ENCODE measurements around the gene PSME3.

DNA sequence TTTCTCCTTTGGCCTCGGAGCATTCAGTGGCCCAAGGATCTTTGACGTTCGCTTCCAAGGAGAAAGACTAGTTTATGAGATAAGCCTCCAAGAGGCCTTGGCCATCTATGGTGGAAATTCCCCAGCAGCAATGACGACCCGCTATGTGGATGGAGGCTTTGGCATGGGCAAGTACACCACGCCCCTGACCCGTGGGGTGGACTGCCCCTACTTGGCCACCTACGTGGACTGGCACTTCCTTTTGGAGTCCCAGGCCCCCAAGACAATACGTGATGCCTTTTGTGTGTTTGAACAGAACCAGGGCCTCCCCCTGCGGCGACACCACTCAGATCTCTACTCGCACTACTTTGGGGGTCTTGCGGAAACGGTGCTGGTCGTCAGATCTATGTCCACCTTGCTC is 19.2 kb downstream of the PSME3 start:
- TF ChIP-seq, protein P1, sequence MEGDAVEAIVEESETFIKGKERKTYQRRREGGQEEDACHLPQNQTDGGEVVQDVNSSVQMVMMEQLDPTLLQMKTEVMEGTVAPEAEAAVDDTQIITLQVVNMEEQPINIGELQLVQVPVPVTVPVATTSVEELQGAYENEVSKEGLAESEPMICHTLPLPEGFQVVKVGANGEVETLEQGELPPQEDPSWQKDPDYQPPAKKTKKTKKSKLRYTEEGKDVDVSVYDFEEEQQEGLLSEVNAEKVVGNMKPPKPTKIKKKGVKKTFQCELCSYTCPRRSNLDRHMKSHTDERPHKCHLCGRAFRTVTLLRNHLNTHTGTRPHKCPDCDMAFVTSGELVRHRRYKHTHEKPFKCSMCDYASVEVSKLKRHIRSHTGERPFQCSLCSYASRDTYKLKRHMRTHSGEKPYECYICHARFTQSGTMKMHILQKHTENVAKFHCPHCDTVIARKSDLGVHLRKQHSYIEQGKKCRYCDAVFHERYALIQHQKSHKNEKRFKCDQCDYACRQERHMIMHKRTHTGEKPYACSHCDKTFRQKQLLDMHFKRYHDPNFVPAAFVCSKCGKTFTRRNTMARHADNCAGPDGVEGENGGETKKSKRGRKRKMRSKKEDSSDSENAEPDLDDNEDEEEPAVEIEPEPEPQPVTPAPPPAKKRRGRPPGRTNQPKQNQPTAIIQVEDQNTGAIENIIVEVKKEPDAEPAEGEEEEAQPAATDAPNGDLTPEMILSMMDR (conservative IDR thresholded peaks at IDR 0.05), result no peak
- no peak for TF ChIP-seq EZH2 (IDR thresholded peaks at IDR 0.05; ENCODE audit: low read depth)

Data from PC-9 (cell line).